Fibroblast of mammary gland (primary cell): Measurements from ENCODE around the gene C7orf57.
A peak's percentile ranks its signal among the peaks of the same experiment; 100 is the strongest.

Experiments
- DNase-seq: peaks from one replicate; pipeline ENCODE4 v3.0.0-alpha.2; 2010; ENCODE audit warnings: low read depth
- H3K4me3 ChIP-seq: 2 replicates; pipeline ENCODE4 v1.5.1; 2011; ENCODE audit warnings: low read depth, mild to moderate bottlenecking, low read length, moderate library complexity; ENCODE audit not compliant: control insufficient read depth
- TF ChIP-seq, protein P1 (sequence below): conservative IDR thresholded peaks from 2 replicates; pipeline ENCODE4 v1.5.1; 2011; ENCODE audit warnings: low read depth, low read length, inconsistent platforms; ENCODE audit not compliant: control insufficient read depth, insufficient read depth

The C7orf57 gene

DNA sequence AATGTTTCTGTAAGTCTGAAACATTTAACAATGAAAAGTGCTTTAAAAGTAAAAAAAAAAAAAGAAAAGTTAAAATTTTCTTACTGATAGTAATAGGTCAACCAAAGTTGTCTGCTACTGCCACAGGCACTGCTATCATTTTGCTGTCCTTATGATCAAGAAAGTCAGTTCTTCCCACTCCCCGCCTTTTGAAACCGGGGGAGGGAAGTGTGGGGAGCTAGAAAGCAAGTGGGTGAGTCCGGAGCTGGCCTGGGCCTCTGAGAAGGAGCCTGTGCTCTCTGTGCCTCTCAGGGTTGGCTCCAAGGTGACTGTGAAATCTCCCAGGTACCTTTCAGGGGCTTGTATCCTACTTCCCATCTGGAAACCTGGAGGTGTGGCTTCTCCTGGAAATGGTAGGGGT is 7.3 kb downstream of the C7orf57 start:
- DNase-seq, result no peak
- H3K4me3 ChIP-seq, result no peak overlapping the region
- TF ChIP-seq, protein P1, sequence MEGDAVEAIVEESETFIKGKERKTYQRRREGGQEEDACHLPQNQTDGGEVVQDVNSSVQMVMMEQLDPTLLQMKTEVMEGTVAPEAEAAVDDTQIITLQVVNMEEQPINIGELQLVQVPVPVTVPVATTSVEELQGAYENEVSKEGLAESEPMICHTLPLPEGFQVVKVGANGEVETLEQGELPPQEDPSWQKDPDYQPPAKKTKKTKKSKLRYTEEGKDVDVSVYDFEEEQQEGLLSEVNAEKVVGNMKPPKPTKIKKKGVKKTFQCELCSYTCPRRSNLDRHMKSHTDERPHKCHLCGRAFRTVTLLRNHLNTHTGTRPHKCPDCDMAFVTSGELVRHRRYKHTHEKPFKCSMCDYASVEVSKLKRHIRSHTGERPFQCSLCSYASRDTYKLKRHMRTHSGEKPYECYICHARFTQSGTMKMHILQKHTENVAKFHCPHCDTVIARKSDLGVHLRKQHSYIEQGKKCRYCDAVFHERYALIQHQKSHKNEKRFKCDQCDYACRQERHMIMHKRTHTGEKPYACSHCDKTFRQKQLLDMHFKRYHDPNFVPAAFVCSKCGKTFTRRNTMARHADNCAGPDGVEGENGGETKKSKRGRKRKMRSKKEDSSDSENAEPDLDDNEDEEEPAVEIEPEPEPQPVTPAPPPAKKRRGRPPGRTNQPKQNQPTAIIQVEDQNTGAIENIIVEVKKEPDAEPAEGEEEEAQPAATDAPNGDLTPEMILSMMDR, result no peak

DNA sequence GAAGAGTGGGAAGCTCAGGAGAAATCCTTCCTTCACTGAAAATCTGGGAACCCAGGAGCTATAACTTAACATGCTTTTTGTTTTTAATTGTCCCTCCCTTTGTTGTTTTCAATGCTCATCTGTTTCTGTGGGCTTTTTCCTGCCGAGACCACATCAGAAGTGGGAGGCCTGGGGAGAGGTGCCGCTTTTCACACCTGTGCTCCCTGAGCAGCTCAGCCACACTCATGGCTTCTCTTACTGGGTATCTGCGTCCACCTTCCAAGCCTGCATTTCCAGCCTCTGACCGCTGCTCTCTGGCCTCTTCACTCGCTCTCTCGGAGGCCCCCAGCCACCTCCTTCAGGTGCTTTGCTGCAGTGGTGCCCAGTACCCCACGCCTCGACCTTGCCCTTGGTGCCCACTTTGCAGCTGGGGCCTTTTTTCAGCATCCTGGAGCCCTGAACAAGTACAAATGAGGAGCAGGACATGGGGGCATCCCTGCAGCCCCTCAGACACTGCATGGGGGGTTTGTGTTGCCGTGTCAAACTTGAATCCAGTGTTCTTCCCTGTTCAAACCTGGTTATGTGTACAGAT is 9.9 kb downstream of the C7orf57 start:
- no peak for DNase-seq
- TF ChIP-seq, protein P1, result no peak
- no peak overlapping the region for H3K4me3 ChIP-seq

DNA sequence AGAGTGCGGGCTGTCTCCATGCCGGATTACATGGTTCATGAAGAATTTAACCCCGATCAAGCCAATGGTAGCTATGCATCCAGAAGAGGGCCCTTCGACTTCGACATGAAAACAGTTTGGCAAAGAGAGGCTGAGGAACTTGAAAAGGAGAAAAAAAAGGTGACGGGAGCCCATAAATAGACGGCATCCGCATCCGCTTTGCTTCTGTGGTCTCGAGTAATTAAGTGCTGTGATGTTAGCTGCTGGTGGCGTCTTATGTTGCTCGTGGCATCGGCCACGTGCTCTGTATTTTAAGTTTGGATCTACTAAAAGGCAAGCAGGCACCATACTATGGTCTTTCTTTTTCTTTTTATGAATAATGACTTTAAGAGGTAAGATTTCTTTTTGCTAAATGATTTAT is 11.1 kb downstream of the C7orf57 start:
- TF ChIP-seq, protein P1, result no peak
- no peak for DNase-seq
- H3K4me3 ChIP-seq, result no peak overlapping the region

DNA sequence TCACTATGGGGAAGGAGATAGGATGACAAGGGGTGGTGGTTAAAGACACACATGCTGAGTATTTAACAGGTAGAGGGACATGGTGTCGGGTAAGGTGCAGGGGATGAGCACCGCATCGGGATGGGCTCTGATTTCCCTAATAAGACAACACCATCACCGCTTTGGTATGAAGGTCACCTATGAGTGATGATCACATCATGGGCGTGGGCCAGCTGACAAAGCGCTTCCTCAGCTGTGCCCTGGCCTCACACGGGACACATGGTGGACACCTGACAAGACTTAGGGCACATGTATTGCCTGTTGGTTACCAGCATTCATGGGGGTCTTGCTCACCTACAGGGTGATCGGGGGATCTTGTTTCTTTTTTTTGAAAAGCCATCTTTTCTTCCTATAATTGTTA is 12.8 kb downstream of the C7orf57 start:
- DNase-seq, result no peak
- TF ChIP-seq, protein P1, result no peak
- H3K4me3 ChIP-seq, result no peak overlapping the region

DNA sequence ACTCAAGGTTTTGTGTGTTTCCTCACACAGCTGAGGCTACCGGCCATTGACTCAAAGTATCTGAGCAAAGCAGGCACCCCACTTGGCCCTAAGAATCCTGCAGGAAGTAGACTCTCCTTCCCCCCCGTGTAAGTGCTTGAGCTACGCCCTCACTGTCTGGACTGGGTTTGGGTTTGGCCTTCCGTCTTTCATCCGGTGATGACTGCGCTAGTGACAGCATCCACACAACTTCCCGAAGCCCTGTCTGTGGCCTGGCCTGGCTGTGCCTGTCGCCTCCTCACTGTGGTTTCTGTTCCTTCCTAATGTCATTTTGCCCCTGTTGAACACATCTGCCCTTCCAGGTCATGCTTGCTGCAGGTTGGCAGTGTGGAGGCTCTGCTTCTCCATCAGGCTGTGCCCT is 14.5 kb downstream of the C7orf57 start:
- TF ChIP-seq, protein P1, result no peak
- H3K4me3 ChIP-seq, result no peak overlapping the region
- DNase-seq, result no peak

DNA sequence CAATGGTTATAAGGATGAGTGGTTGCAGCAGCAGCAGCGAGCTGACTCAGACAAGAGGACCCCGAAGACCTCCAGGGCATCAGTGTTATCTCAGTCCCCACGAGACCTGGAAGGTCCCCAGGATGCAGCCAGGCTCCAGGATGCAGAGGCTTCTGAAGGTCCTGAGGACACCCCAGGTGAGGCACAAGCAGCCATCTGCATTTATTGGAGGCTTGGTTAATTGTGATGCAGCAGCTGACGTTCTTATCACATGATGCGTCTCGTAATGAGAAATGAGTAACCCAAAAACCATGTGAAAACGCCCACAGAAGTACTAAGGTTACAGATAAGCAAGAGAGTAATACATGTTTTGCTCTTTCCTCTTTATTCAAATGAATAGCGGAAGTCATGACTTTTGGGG is 17.4 kb downstream of the C7orf57 start:
- H3K4me3 ChIP-seq, result no peak overlapping the region
- DNase-seq, result peak; percentile 65
- TF ChIP-seq, protein P1, result no peak

DNA sequence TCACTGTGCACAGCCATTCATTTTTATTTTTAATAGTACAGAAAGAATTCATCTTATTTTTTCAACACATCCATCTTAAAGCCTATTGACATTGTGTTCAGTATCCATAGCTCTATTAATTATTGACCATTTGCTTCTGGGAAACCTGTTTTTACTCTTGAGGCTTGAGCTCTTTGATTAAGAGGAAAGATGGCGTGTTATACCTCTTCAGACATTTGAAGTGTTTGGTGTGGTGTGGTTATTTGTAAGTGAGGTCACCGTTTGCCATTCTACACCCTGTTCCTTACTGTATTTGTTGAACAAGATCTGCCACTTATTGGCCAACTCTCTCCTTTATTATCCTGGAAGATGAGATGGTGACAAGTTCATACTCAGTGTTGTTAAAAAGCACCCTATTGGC is 18.4 kb downstream of the C7orf57 start:
- no peak overlapping the region for H3K4me3 ChIP-seq
- TF ChIP-seq, protein P1, result no peak
- no peak for DNase-seq
